GM21723 (cell line): ENCODE results near the gene DHRS2.
"Not testable (repeated sequence)": the region's sequence is repeated elsewhere in the genome, so short reads cannot be mapped to it uniquely, and the experiment has no call there.

Experiments used
- ATAC-seq: cut with Tn5 transposase; IDR thresholded peaks from one replicate; pipeline ENCODE4 v1.9.1; 2021; ENCODE audit warnings: mild to moderate bottlenecking, moderate library complexity; ENCODE audit not compliant: unreplicated experiment

Gene DHRS2, protein sequence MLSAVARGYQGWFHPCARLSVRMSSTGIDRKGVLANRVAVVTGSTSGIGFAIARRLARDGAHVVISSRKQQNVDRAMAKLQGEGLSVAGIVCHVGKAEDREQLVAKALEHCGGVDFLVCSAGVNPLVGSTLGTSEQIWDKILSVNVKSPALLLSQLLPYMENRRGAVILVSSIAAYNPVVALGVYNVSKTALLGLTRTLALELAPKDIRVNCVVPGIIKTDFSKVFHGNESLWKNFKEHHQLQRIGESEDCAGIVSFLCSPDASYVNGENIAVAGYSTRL

GRCh38 chr14:23636317-23637211 is at the start of gene DHRS2:
Gene DHRS2, plus strand, starts transcription at chr14:23636364. Its CDS starts 2,501 bp downstream, at chr14:23638865.
- no peak for ATAC-seq

DNA sequence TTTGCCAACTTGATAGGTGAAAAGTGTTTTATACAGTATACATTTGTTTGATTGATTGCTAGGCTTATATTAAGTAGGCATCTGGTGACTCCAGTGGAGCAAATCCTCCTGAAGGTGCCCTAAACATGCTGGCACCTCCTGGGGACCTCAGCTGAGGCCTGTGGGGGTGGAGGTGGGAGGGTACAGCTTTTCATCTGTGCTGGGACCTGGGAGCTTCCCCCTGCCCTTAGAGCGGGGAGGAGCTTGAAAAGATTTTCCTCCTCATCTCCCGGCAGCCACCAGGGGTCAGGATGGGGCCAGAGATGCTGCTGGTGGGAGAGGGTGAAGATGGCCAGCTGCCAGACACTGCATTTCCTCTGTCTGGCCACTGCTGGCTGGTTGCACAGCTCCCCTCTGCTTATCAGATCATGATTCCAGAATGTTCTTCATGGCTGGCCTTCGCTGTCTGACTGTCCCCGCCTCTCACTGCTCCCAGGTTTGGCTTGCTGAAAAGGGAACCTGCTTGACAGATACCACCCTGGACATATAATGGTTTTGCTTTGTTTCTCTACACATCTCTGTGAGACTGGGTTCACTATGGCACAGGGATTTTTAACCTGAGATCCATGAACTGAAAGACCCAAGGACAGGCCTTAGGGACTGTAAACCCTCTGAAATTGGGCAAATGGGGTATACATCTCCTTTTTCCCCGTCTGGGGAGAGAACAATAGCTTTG is 47.1 kb upstream of the DHRS2 start:
- ATAC-seq = peak; percentile 95

DNA sequence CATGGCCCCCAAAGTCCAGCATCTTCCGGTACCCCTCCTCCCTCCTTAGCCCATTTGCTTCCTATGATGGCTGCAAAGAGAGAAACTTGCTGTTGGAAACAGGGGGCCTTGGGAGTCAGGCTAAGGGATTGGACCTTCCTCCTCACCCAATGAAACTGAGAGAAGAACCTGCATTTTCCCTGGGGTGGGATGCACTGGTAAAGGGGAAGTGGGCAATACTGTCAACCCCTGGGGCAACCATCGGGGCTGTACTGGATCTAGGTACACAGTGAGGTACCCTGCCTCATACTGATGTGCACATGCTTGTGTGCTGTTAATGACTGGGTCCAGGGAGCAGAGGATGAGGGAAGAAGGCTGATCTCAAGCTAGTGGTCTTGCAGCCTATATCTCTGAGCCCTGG is 46.6 kb upstream of the DHRS2 start:
- ATAC-seq = no peak

GRCh38 chr14:23590198-23590597 is 46.0 kb upstream of the DHRS2 start:
- no peak for ATAC-seq

- not testable (repeated sequence) for ATAC-seq
These were observed 42.0 kb upstream of the DHRS2 start for GRCh38 chr14:23594191-23594590.

GRCh38 chr14:23600322-23600707 is 35.8 kb upstream of the DHRS2 start:
- no peak for ATAC-seq

- no peak for ATAC-seq
These were observed 35.4 kb upstream of the DHRS2 start for GRCh38 chr14:23600806-23601205.

- ATAC-seq = no peak
These were observed 34.7 kb upstream of the DHRS2 start for GRCh38 chr14:23601424-23601823.

- no peak for ATAC-seq
These were observed 34.4 kb upstream of the DHRS2 start for GRCh38 chr14:23601845-23602180.

DNA sequence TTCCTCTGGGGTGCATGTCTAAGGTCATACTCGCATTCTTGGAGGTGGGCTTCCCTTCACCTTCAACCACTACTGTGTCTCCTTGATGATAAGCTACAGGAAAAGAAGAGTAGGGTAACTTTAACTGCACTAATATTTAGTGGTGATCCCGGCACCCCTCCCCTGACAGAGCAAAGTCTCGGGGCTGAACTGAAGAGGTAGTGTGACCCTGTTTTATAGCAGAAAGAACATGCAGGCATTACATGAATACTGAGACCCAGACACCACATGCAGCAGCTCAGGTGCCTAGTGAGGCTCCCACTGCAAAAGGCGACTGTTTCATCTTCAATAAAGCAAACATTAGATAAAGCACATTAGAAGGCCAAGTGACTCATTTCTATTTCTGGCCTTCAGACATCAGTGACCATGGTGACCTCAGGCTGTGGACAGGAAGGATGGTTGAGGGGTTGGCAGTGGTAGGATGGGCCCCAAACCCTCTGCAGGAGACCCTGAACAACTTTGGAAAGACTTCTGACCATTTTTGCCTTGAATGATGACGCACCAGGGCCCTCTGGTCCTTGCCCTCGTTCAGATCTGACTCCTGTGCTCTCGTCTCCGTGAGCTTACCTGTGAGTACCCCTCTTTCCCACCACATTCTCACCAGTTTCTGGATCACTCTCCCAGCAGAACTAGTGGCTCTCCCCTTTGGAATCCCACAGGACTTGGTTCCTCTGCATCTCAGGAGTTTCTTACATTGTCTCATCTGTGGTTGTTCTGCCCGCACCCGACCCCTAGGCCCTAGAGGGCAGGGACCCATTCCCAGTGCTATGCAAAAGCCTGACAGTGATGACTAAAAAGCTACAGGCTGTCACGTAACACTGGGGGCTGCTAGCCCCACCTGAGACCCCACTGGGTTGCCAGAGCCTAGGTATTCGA is 33.7 kb upstream of the DHRS2 start:
- ATAC-seq = no peak

- ATAC-seq = no peak
These were observed 33.1 kb upstream of the DHRS2 start for GRCh38 chr14:23603103-23603502.

GRCh38 chr14:23604148-23604547 is 32.0 kb upstream of the DHRS2 start:
- no peak for ATAC-seq

- ATAC-seq = no peak
These were observed 31.4 kb upstream of the DHRS2 start for GRCh38 chr14:23604675-23605170.

DNA sequence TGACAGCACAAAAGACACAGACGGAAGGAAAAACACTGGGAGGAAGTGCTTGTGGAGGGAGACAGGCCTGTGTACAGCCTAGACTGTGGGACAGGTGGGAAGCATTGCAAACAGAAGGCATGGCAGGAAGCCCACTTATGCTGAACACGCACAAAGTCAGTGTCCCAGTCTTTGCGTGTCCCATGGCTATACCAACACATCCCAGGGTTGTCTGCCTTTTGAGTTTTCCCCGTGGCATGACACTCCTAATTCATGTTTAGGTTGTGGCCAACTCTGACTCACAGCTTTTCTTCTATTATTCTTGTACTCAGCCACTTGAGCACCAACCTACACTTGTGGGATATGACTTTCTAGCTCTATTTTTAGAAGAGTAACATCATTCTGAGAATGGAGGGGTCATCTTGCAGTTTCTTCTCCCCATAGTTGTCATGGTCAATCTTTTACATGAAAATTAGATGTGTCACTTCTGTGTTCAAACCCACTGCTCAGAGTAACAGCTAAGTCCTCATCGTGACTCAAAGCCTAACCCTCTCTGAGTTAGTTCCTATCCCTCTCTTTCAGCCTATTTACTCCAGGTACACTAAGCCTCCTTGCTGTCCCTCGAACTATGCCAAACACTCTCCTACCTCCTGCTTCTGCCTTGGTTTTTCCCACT is 30.1 kb upstream of the DHRS2 start:
- ATAC-seq = peak; percentile 84

DNA sequence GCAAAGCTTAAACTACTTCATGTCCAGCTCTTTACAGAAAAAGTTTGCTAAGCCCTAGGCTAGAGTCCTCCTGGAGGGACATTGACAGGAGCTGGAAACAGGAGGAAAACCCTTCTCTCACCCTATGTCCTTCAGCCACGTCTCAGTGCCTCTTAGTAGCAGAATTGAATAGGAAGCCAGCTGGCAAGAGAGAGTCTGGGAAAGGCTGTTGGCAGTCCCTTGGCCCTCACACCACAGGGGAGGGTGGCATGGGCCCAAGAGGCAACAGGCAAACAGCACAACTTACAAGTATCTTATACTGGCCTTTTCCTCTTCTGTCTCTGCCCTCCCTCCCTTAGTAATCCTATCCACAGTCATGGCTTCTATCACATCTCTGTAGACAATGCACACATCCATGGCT is 27.7 kb upstream of the DHRS2 start:
- no peak for ATAC-seq

- ATAC-seq = no peak
These were observed 27.2 kb upstream of the DHRS2 start for GRCh38 chr14:23609001-23609400.

- ATAC-seq = not testable (repeated sequence)
These were observed 26.6 kb upstream of the DHRS2 start for GRCh38 chr14:23609411-23610089.

- no peak for ATAC-seq
These were observed 25.9 kb upstream of the DHRS2 start for GRCh38 chr14:23610090-23610814.

DNA sequence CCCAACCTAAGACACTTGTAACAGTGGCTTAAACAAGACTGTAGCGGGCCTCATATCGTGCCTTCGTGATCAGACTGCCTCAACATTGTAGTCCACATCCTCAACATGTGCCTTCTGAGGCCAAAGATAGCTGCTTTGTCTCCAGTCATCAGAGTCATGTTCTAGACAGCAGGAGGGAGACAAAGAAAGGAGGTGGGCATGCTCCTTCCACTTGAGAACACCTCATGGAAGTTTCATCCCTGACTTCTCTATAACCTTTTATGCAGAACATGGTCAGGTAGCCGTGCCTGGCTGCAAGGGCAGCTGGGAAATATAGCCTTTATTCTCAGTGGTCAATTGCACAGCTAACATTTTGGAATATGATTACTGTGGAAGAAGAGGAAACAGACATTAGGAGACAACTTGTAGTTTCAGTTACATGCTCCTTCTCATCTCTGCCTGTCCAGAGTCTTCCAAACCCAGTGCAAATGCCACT is 25.3 kb upstream of the DHRS2 start:
- ATAC-seq = no peak
